Measurements from ENCODE around the gene TTC33.

DNA sequence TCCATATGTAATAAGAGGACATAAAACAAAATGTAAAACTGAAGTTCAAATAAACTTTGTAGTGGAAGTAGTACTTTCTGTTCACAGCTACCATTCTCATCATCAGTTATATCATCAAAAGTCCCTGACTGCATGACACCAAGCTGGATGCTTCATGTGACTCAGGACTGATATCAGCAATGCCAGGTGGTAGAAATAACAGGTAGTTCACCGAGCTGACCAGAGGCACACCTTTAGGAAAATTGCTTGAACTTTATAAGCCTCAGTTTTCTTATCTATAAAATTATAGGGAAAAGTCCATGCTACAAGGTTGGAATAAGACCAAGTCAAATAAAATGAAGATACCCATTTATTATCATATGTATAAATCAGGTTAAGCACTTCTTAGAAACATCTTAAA is 200.9 kb downstream of the TTC33 start:
- TF ChIP-seq SUZ12 (IDR thresholded peaks at IDR 0.05; ENCODE audit: extremely low read depth, insufficient read depth, insufficient read length) (no peak), YY1 (IDR thresholded peaks at IDR 0.05; ENCODE audit: insufficient read depth, insufficient read length) (no peak)

Data from NT2/D1 (cell line).